COR-L47 (cell line): ENCODE measurements around the gene NOD2.

Experiments used
- DNase-seq: peaks from one replicate; lab custom pipeline; 2025; lab: John Stamatoyannopoulos, UW

The NOD2 gene

GRCh38 chr16:50717494-50717893 lies 24.1 kb downstream of the NOD2 start:
- no peak for DNase-seq

GRCh38 chr16:50718061-50718760 lies 24.8 kb downstream of the NOD2 start:
- DNase-seq = no peak

GRCh38 chr16:50718761-50719400 lies 25.5 kb downstream of the NOD2 start:
- DNase-seq = no peak

GRCh38 chr16:50719401-50720337 lies 26.3 kb downstream of the NOD2 start:
- no peak for DNase-seq

DNA sequence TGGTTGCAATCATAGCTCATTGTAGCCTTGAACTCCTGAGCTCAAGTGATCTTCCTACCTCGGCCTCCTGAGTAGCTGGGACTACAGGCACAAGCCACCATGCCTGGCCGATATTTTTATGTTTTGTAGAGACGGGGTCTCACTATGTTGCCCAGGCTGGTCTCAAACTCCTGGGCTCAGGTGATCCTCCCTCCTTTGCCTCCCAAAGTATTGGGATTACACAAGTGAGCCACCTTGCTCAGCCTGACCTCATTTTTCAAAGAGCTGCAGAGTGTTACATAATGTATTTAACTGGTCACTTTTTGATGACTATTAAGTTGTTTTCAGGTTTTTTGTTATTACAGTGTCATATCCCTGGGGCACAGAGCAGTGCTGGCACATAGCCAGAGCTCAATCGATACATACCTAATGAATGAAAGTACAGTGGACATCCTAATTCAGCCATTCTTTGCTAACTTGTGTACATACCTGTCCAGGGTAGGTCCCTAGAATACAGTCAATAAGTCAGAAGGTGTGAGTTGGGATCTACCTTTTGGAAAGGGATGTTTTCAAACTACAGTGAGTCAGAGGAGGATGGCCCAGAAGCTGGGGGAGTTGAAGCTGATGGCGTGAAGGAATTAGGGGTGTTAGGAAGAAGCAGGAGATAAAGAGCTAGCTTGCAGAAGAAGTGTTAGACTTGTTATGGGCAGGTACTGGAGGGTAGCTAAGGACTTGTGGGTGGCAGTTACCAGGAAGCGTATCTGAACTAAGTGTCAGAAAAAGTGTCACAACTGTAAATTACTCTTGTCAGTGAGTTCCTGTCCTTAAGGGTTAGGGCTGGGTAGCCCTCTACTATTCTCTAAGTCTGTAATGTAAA lies 28.4 kb downstream of the NOD2 start:
- no peak for DNase-seq

GRCh38 chr16:50722405-50722737 lies 29.0 kb downstream of the NOD2 start:
- no peak for DNase-seq

DNA sequence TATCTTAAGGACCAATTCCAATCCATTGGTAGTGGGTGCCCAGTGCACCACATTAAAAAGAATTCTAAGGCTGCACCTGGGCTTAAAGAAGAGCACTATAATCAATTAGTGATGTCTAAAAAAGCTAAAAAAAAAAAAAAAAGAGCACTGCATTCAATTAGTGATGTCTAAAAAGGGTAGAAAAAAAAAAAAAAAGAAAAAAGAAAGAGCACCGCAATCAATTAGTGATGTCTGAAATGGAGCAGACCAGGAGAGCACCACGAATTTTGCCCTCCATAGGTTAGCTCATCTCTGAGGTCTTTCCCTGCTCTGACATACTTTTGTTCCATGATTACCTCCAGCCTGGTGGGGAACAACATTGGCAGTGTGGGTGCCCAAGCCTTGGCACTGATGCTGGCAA lies 29.6 kb downstream of the NOD2 start:
- DNase-seq = no peak

GRCh38 chr16:50724306-50724705 lies 30.9 kb downstream of the NOD2 start:
- DNase-seq = no peak

DNA sequence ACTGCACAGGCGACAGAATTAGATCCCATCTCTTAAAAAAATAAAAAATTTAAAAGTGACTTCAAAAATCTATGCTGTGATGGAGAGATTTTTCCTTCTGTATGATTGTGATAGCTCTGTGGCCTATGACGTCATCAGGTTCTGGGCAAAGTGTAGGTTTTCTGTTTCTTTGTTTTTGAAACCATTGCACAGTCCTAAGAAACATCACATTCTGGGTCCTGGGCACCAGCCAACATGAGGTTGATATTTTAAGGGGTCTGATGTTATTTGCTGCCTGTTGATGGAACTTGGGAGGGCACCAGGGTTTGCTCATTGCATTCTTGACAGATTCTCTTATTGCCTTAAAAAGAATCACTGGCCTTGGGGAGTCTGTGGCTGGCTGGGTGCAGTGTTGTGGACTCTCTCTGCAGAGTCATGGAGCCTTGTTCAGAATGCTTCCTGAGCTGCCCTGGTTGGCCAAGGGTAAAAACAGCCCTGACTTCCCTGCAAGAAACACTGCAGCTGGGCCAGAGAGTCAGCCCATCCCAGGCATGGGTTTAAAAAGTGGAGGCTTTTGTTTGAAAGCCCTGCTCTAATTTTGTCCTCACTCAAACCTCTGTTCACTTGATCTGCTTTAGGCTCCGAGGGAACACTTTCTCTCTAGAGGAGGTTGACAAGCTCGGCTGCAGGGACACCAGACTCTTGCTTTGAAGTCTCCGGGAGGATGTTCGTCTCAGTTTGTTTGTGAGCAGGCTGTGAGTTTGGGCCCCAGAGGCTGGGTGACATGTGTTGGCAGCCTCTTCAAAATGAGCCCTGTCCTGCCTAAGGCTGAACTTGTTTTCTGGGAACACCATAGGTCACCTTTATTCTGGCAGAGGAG lies 38.0 kb downstream of the NOD2 start:
- no peak for DNase-seq

DNA sequence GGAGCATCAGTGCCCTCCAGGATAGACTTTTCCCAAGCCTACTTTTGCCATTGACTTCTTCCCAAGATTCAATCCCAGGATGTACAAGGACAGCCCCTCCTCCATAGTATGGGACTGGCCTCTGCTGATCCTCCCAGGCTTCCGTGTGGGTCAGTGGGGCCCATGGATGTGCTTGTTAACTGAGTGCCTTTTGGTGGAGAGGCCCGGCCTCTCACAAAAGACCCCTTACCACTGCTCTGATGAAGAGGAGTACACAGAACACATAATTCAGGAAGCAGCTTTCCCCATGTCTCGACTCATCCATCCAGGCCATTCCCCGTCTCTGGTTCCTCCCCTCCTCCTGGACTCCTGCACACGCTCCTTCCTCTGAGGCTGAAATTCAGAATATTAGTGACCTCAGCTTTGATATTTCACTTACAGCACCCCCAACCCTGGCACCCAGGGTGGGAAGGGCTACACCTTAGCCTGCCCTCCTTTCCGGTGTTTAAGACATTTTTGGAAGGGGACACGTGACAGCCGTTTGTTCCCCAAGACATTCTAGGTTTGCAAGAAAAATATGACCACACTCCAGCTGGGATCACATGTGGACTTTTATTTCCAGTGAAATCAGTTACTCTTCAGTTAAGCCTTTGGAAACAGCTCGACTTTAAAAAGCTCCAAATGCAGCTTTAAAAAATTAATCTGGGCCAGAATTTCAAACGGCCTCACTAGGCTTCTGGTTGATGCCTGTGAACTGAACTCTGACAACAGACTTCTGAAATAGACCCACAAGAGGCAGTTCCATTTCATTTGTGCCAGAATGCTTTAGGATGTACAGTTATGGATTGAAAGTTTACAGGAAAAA lies 38.8 kb downstream of the NOD2 start:
- no peak for DNase-seq

DNA sequence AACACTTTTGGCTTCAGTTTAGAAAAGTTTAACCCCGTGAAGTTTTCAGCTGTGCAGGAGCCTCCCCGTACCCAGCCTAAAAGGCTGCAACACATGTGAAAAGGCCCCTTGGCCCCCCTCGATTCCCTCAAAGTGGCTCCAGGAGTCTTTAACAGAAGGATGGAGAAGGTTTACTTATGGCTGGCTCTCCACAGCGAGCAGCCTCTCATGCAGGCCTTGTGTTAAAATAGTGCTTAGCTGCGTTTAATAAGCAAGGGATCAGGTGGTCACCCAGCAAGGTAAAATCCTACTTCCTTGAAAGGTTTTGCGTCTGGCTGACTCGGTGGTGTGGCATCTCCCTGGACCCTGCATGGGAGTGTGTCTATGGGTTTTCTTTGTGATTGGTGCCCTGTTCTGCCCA lies 40.1 kb downstream of the NOD2 start:
- DNase-seq = no peak

- DNase-seq = no peak
Measured at GRCh38 chr16:50735629-50736122, 42.3 kb downstream of the NOD2 start.

- no peak for DNase-seq
Measured at GRCh38 chr16:50736448-50736847, 43.0 kb downstream of the NOD2 start.

GRCh38 chr16:50737420-50737959 lies 44.1 kb downstream of the NOD2 start:
- no peak for DNase-seq

DNA sequence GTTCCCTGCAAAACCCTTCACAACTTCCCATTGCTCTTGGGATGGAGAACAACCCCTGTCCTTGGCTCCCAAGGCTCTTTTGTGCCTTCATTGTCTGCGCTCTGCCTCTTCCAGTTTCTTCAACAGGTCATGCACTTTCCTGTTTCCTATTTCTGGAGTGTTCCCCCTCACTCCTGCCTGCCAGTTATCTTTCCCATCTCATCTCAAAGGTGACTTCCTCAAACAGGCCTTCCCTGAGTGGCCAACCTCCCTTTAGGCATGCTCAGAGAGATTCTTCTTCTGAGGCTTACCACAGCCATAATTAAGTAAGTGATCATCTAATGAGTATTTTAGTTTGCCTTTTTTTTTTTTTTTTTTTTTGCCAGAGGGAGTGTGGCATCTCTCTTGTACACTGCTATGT lies 45.6 kb downstream of the NOD2 start:
- DNase-seq = no peak

- DNase-seq = no peak
Measured at GRCh38 chr16:50740736-50741135, 47.3 kb downstream of the NOD2 start.

DNA sequence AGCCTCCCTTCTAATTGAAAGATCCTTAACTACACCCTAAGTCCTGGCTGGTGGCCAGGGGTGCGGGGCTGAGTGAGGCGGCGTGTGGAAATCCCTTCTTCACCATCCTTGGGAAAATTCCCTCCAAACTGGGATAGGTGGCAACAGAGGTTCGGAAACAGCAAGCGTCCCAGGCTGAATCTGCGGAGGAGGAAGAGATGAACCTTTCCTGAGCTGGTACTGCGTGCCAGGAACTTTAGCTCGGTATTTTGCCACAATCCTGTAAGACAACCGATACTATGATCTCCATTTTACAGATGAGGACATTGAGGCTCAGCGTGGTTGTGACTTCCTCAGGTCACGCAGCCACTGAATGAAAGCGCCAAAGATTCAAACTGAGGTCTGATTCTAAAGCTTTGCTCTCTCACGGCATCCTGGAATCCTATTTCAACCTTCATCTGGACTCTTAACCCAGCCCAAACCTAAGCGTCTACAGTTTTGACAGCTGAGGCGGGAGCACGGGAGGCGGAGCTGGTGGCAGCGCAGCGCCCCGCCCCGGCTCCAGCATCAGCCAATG lies 47.9 kb downstream of the NOD2 start:
- DNase-seq = no peak

- DNase-seq = peak; percentile 100
Measured at GRCh38 chr16:50741781-50742575, 48.6 kb downstream of the NOD2 start, which contains the start of gene CYLD. CYLD (plus strand) TSS chr16:50742086; CDS start chr16:50749699, 7,613 bp downstream.
